A549 (cell line): ENCODE measurements around the gene PRMT5. TPM values are rescaled to one million over a fixed set of nuclear protein-coding genes. Genes with fewer than 3 reads are reported as not detected.

Source experiments
- ATAC-seq, 2 experiments: fragments of 200-7000 bp in 1 of 2; fragments of >200 bp in 1 of 2; cut with Nextera tagmentation in 1 of 2; cut with Tn5 transposase in 1 of 2; 3 replicates each; pipeline versions ENCODE4 v1.8.0 to v1.9.1; 2018 to 2020; ENCODE audit warnings: mild to moderate bottlenecking in 1 of 2, moderate library complexity in 1 of 2
- CTCF ChIA-PET: fragments of 300-600 bp; sonication (Branson Sonifier 250); formaldehyde crosslinking; extraction: SDS; loops from one replicate; lab custom pipeline; 2021; ENCODE audit warnings: antibody characterized with exemption, inconsistent platforms; lab: Yijun Ruan, JAX
- POLR2A ChIA-PET: fragments of 350-600 bp; formaldehyde crosslinking; extraction: SDS; loops from one replicate; lab custom pipeline; 2021; ENCODE audit warnings: antibody characterized with exemption, inconsistent platforms; lab: Yijun Ruan, JAX
- DNase-seq, 2 experiments: peaks; one replicate each; pipeline versions ENCODE4 v3.0.0 to v3.0.0-alpha.2; 2011 to 2016; ENCODE audit warnings: low read depth in 1 of 2, low spot score in 1 of 2
- FAIRE-seq: peaks from 2 replicates; lab custom pipeline; 2011; peaks lifted over from hg19 to GRCh38; lab: Jason Lieb, UNC
- H3K27ac ChIP-seq, 2 experiments: fragments of >200 bp; sonication (Bioruptor Twin); formaldehyde crosslinking; 3 replicates each; pipeline ENCODE4 v1.5.1; 2016 to 2017
- H3K4me1 ChIP-seq: fragments of >200 bp; sonication (Bioruptor Twin); formaldehyde crosslinking; 3 replicates; pipeline ENCODE4 v1.6.1; 2016
- H3K4me2 ChIP-seq: fragments of >200 bp; sonication (Bioruptor Twin); formaldehyde crosslinking; 3 replicates; pipeline ENCODE4 v1.6.1; 2016
- H3K4me3 ChIP-seq: fragments of >200 bp; sonication (Bioruptor Twin); formaldehyde crosslinking; 3 replicates; pipeline ENCODE4 v1.5.1; 2016
- H3K9me3 ChIP-seq: fragments of >200 bp; sonication (Bioruptor Twin); formaldehyde crosslinking; 3 replicates; pipeline ENCODE4 v1.6.1; 2016
- BCL3 ChIP-seq: fragments of >200 bp; sonication (Bioruptor Twin); formaldehyde crosslinking; IDR thresholded peaks from 3 replicates; pipeline ENCODE4 v1.6.1; 2016
- CTCF ChIP-seq: fragments of >200 bp; sonication (Bioruptor Twin); formaldehyde crosslinking; IDR thresholded peaks from 3 replicates; pipeline ENCODE4 v1.5.1; 2016
- EHF ChIP-seq: fragments of 250-450 bp; sonication (Bioruptor Pico); IDR thresholded peaks from 2 replicates; pipeline ENCODE4 v1.5.0; 2020; ENCODE audit warnings: mild to moderate bottlenecking
- HDAC2 ChIP-seq: fragments of 200-600 bp; sonication (generic); IDR thresholded peaks from 2 replicates; pipeline ENCODE4 v1.6.1; 2016
- HES2 ChIP-seq: fragments of >200 bp; sonication (Bioruptor Twin); formaldehyde crosslinking; IDR thresholded peaks from 2 replicates; pipeline ENCODE4 v1.6.1; 2016
- KDM1A ChIP-seq: fragments of 200-600 bp; sonication (generic); IDR thresholded peaks from 2 replicates; pipeline ENCODE4 v1.6.1; 2016; ENCODE audit warnings: low read depth, mild to moderate bottlenecking
- MAFK ChIP-seq: fragments of 450-650 bp; IDR thresholded peaks from 2 replicates; pipeline ENCODE4 v1.6.1; 2014; ENCODE audit not compliant: partially characterized antibody
- PBX3 ChIP-seq: IDR thresholded peaks from 2 replicates; pipeline ENCODE4 v1.6.1; 2012
- POLR2AphosphoS2 ChIP-seq: conservative IDR thresholded peaks from 2 replicates; pipeline ENCODE4 v1.6.1; 2012; ENCODE audit warnings: low read length, improper control_type of control experiment, inconsistent platforms
- SREBF2 ChIP-seq: fragments of 450-650 bp; IDR thresholded peaks from 2 replicates; pipeline ENCODE4 v1.6.1; 2014; ENCODE audit warnings: mild to moderate bottlenecking, moderate library complexity
- TP53 ChIP-seq: fragments of 250-450 bp; sonication (Bioruptor Pico); IDR thresholded peaks from 2 replicates; pipeline ENCODE4 v1.5.0; 2021; ENCODE audit warnings: mild to moderate bottlenecking, moderate library complexity
- USF2 ChIP-seq: fragments of 450-650 bp; IDR thresholded peaks from 2 replicates; pipeline ENCODE4 v1.6.1; 2014; ENCODE audit warnings: antibody characterized with exemption
- ZFP36 ChIP-seq: fragments of 450-650 bp; IDR thresholded peaks from 2 replicates; pipeline ENCODE4 v1.6.1; 2014; ENCODE audit warnings: borderline replicate concordance; ENCODE audit not compliant: partially characterized antibody
- ZSCAN20 ChIP-seq: fragments of 250-450 bp; sonication (Bioruptor Pico); IDR thresholded peaks from 2 replicates; pipeline ENCODE4 v1.8.0; 2022; ENCODE audit warnings: mild to moderate bottlenecking, moderate library complexity
- WGBS: methylation state at CpG from one replicate; pipeline ENCODE4 v1.1.6; 2017; ENCODE audit errors: missing lambda C conversion rate; 5-methylcytosine and 5-hydroxymethylcytosine counted together
- polyA plus RNA-seq, 4 experiments: library from polyadenylated mRNA; depleted of rRNA in 3 of 4; stranded (reverse); fragments of >200 nt; fragmentation: RNase III in 1 of 4; extraction: RNeasy Plus Mini Kit Qiagen cat#74134 plus additional on column Dnase treatment in 1 of 4; gene quantifications; 2 replicates in 3 of 4; 3 replicates in 1 of 4; pipeline ENCODE4 v1.2.3, GENCODE V29; 2011 to 2017

The PRMT5 gene
- polyA plus RNA-seq, 2 of the 4 experiments (the other 2 are of a cell fraction): 188 to 214 TPM

- Histone ChIP-seq H3K4me1 (peaks cover 8% of the 10 kb centered on the region), H3K27ac (no peak overlapping the region), H3K9me3 (no peaks in the 10 kb centered on the region), H3K4me2 (no peak overlapping the region)
- FAIRE-seq: no peak
- ATAC-seq: no peak
- no peak for DNase-seq
- ChIA-PET POLR2A (no interaction called here), CTCF (interaction anchor here (0.9 to 23.1 kb wide), 4 partner anchors 11 to 108 kb away, joined by 3 to 368 read pairs (median 3); no protein-coding TSS in a partner anchor)
- 97% methylated on average over 16 of the region's 20 CpGs for WGBS
- TF ChIP-seq BCL3 (no peak), USF2 (no peak), TP53 (CRISPR knock-in tag) (no peak), ZSCAN20 (CRISPR knock-in tag) (no peak), HDAC2 (no peak)
- TF ChIP-seq, all 56 proteins: peak for 0
- H3K4me3 ChIP-seq: no peak overlapping the region
These were observed 53.3 kb downstream of the PRMT5 start for GRCh38 chr14:22875748-22876319.

- ATAC-seq (no peak), FAIRE-seq (no peak), DNase-seq (no peak)
- CTCF ChIA-PET: interaction anchor here (0.6 to 23.1 kb wide), 4 partner anchors 9 to 21 kb away, joined by 3 to 368 read pairs (median 75); partner anchors contain the start of gene REM2
- H3K4me2 ChIP-seq: no peak overlapping the region
- no peaks in the 10 kb centered on the region for H3K9me3 ChIP-seq
- no peak overlapping the region for H3K4me3 ChIP-seq
- 96% methylated on average over 14 of the region's 15 CpGs for WGBS
- H3K4me1 ChIP-seq: peaks cover 14% of the 10 kb centered on the region
- POLR2A ChIA-PET: no interaction called here
- TF ChIP-seq KDM1A: no peak
- TF ChIP-seq HES2: no peak
- no peak for TF ChIP-seq MAFK
- TF ChIP-seq POLR2AphosphoS2: no peak
- no peak for TF ChIP-seq PBX3
- TF ChIP-seq EHF (CRISPR knock-in tag): no peak
- TF ChIP-seq ZFP36: no peak
- H3K27ac ChIP-seq: no peak overlapping the region
These were observed 54.0 kb downstream of the PRMT5 start for GRCh38 chr14:22875003-22875747.

GRCh38 chr14:22872833-22873520, 56.2 kb downstream of the PRMT5 start:
- TF ChIP-seq CTCF: peak; percentile 13; the same call in 1 of the 3 replicates
- no peak for TF ChIP-seq SREBF2
- ATAC-seq (peak in 1 of 2 experiments; percentile 2; a peak in 2 of 6 replicates), FAIRE-seq (no peak), DNase-seq (no peak)
- H3K4me2 ChIP-seq: peak overlapping the region; percentile 81
- H3K27ac ChIP-seq: peak overlapping the region; percentile 94 to 98
- CTCF ChIA-PET: interaction anchor here (0.6 to 23.1 kb wide), 38 partner anchors 11 to 320 kb away, joined by 3 to 368 read pairs (median 4); partner anchors contain the start of genes AJUBA, MMP14, PRMT5 and RBM23
- POLR2A ChIA-PET: interaction anchor here (0.6 to 3.1 kb wide), 3 partner anchors 14 to 301 kb away, joined by 5 to 11 read pairs (median 7); no protein-coding TSS in a partner anchor
- H3K4me1 ChIP-seq: peaks cover 21% of the 10 kb centered on the region
- 39% methylated on average over 10 of the region's 10 CpGs for WGBS
- H3K9me3 ChIP-seq: no peaks in the 10 kb centered on the region
- peak overlapping the region; percentile 78 for H3K4me3 ChIP-seq
